Activated CD4-positive, alpha-beta T cell treated with anti-CD3 and anti-CD28 coated beads, Interleukin-2, amount 50 U/mL, for 48 hours (primary cell): ENCODE results near the gene FSIP1.

Source experiments
- DNase-seq, 2 experiments: peaks; one replicate each; pipeline ENCODE4 v3.0.0-alpha.2; 2020

FSIP1 gene

GRCh38 chr15:39719109-39719508, 63.5 kb downstream of the FSIP1 start:
- DNase-seq = no peak

GRCh38 chr15:39717134-39717533, 65.5 kb downstream of the FSIP1 start:
- no peak for DNase-seq

DNA sequence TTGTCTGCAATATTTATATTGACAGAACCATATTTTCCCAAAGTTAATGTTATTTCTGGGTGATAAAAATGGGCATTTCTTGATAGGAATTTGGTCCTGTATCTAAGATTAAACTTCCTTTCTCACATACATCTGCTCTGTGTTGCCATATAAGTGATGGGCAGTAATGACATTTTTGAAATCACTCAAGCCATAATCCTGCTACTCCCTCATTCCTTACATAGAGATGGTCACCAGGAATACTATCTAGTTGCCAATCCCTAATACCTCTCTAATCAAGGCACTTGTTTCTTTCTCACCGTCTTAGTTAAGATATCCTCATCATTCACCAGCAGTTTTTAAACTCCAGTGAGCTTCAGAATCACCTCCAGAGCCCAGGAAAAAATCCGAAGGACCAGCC, 68.4 kb downstream of the FSIP1 start:
- no peak for DNase-seq

DNA sequence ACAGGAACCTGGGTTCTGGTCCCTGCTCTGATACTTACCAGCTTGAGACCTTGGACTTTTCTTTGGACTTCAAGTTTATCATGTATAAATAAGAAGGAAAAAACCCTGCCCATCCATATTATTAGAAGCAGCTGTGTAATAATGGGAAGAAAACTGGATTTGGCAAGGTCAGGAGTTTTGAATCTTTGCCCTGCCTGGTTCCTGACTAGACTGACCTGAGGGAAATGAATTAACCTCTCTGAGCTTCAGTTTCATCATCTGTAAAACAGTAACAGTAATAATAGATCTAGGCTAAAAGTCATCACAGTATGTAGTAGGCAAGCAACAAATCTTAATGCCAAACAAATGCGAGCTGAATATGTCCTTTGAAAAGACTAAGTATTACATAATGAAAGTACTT, 68.8 kb downstream of the FSIP1 start:
- DNase-seq = no peak

- no peak for DNase-seq
Observed at GRCh38 chr15:39710681-39711080, 72.0 kb downstream of the FSIP1 start.

- no peak for DNase-seq
Observed at GRCh38 chr15:39709941-39710340, 72.7 kb downstream of the FSIP1 start.

DNA sequence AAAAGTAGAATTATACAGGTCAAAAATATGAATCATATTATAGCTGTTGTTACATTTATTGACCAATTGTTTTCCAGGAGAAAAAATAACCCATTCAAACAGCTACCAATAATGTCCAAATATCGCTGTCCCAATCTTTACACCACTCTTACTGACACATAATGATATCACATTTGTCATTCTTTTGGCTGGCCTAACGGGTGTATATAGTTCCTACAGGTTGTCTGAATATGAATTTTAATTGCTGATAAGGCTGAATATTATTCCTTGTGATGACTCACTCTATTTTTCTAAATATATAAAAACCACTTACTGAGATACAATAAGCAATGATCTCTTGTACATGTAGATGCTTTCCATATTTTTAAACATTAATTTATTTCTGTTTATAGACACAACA, 76.4 kb downstream of the FSIP1 start:
- no peak for DNase-seq

DNA sequence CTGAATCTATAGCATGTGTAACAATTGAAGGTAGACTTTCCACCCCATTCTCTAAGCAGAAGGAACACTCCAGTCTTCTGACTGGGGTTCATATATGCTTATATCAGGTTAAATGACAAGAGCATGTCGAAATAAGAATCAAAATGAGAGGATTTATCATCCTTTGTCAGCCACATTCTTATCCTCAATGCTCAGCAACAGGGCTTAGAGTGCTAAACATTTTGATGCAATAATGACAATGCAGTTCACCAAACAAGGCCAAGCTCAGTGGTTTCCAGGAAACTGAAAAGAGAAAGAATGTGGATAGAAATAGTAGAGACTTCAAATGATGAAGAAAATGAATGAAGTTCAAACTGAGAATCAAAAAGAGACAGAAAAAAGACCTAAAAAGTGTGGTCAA, 78.0 kb downstream of the FSIP1 start:
- no peak for DNase-seq

DNA sequence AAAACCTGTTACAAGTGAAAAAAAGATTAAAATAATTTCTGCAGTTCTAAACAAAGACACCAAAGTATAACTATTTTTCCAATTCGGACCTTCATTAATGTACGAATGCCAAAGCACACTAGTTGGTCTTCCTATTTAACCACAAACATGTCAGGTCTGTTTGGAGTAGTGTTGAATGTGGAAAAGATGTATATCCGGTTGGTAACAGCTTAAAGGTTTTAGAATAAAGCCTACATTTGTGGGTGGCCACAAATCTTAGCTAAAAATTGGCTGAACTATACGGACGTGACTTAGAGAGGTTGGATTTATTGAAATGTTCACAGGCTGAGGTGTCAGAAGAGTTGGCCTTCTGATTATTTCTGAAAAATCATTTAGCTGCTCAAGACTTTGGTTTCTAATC, 78.4 kb downstream of the FSIP1 start:
- DNase-seq = no peak

GRCh38 chr15:39701988-39702387, 80.7 kb downstream of the FSIP1 start:
- DNase-seq = no peak

DNA sequence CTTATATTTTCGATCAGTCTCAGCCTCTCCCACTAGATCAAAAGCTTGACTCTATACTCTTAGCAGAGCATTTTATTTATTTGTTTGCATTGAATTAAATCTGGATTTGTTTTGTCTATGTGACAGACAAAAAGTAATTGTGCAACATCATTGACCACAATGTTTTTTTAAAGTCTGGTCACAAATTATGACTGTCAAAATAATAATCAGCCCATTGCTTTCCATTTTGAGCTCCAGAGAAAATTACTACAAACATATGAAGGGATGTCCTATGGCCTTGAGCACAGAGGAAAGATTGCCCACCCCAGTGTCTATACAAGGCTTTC, 82.3 kb downstream of the FSIP1 start:
- DNase-seq = no peak

- no peak for DNase-seq
Observed at GRCh38 chr15:39699516-39700374, 82.9 kb downstream of the FSIP1 start.

GRCh38 chr15:39698444-39699390, 83.9 kb downstream of the FSIP1 start:
- DNase-seq = no peak

DNA sequence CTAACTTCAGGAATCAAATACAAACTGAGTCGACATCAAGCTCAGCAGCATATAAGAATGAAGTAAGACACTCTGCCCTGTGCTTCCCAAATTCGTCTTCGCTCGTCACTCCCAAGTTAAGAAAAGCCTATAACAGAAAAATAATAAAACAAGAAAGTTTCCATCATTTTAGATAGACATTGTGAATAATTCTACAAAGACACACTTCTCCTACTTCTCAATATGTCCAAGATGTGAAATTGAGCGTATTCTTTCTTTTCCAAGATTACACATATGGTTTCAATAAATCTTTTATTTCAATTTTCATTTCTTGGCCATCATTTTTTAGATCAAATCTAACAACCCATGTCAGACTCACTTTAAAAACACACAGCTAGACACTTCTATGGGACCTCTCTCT, 85.1 kb downstream of the FSIP1 start:
- DNase-seq = no peak

- no peak for DNase-seq
Observed at GRCh38 chr15:39695793-39696192, 86.8 kb downstream of the FSIP1 start.

DNA sequence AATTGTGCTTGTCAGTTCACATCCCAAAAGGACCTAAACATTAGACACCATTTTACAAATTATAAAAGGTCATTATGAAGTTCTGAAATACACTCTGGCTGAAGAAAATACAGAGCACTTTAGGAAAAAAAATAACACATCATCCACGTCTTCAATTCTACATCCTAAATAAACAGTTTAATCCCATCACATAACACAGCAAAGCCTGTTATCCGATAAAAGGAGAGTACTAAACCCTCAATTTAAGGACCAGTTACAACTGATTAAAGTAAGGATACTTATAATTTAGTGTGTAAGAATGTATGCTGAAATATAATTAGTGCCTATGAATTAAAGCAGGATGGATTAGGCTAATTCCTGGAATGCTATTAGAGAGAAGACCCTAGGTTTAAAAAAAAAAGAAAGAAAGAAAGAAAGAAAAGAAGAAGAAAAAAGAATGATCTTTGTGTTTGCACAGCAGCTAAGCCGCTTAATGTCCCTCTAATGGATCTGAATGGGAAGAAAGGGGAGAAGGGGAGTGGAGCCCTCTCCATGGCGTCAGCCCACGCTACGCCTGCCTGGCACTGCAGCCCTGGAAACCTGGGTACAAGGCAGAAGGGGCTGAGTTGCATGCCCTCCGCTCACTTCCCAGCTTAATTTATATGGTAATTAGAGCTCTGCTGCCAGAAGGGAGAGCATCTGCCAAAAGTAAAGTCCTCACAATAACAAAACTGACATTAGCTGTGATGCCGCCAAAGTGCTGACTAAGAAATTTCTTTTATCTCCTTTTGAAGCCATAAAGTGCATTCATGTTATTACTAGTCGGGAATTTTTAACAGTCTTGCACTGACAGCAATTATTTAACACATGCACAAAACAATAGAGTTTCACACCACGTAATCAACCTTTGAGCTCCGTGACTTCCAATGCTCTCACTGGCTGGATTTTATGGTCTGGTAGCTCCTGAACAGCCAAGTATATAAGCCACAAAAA, 90.0 kb downstream of the FSIP1 start:
- no peak for DNase-seq

DNA sequence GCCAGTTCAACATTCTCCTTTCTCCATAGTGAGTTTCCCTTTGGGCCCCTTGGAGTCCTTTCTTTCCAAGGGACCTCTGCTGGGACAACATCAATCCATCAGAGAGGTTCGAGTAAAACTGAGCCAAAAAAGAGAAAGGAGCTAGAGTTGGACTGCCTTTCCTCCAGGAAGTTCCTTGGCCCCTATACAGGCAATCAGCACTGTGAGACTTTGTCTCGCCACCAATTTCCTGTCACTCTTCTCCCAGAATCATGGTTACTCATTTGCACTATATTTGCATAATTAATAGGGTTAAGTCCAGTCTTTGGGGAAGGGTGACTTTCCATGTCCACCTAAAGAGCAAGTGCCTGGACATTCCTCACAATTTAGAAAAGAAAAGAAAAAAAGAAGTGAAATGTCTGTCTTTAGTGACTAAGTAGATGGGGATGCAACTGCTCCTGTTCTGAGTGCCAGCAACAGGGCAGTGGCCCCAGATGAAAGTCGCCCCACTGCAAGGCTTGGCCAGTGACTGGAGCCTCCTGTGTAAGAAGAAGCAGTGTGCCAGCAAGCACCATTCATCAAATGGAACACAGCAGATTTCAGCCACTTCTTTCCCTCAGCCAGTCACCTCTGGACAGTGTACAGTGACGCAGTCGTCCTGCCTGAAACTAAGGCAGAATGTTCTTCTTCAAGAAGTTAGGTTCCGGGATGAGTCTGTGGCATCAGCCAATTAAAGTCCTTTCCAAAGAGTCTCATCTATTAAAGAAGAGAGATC, 91.6 kb downstream of the FSIP1 start:
- no peak for DNase-seq

GRCh38 chr15:39687965-39688364, 94.7 kb downstream of the FSIP1 start:
- DNase-seq = no peak

DNA sequence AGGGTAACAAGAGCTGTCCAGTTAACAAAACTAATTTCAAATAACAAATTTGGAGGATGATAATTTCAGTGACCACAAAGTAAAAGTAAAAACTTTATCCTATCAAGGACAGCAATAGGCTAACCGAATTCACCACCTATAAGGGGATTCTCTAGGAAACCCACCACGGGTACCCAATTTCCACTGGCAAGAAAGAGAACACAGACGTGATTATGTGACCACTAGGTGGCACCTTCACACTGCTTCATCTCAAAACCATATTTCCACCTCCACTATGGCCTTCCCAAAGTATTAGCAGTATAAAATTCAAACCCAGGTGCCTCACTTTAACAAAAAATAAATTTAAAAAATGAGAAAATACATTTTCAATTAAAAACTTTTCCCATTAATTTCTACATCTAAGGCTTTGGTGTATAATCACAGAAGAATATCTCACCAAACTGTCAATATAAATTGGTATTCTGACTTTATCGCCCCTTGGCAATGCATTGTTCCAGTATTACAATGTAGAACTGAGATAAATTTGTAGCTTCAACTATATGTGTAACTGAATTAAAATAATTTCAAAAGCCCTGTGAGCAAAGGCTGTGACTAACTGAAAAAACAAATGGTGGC, 96.5 kb downstream of the FSIP1 start:
- DNase-seq = peak; percentile 12 to 29

- DNase-seq = no peak
Observed at GRCh38 chr15:39685367-39685766, 97.3 kb downstream of the FSIP1 start.

- DNase-seq = no peak
Observed at GRCh38 chr15:39684233-39684632, 98.4 kb downstream of the FSIP1 start.

GRCh38 chr15:39682366-39682765, 100.3 kb downstream of the FSIP1 start:
- no peak for DNase-seq
